CMK (cell line): ENCODE measurements around the gene XCR1.
A peak's percentile ranks its signal among the peaks of the same experiment; 100 is the strongest.

Source experiments
- DNase-seq: peaks from one replicate; pipeline ENCODE4 v3.0.0-alpha.2; 2010; ENCODE audit warnings: low read depth

XCR1 gene

DNA sequence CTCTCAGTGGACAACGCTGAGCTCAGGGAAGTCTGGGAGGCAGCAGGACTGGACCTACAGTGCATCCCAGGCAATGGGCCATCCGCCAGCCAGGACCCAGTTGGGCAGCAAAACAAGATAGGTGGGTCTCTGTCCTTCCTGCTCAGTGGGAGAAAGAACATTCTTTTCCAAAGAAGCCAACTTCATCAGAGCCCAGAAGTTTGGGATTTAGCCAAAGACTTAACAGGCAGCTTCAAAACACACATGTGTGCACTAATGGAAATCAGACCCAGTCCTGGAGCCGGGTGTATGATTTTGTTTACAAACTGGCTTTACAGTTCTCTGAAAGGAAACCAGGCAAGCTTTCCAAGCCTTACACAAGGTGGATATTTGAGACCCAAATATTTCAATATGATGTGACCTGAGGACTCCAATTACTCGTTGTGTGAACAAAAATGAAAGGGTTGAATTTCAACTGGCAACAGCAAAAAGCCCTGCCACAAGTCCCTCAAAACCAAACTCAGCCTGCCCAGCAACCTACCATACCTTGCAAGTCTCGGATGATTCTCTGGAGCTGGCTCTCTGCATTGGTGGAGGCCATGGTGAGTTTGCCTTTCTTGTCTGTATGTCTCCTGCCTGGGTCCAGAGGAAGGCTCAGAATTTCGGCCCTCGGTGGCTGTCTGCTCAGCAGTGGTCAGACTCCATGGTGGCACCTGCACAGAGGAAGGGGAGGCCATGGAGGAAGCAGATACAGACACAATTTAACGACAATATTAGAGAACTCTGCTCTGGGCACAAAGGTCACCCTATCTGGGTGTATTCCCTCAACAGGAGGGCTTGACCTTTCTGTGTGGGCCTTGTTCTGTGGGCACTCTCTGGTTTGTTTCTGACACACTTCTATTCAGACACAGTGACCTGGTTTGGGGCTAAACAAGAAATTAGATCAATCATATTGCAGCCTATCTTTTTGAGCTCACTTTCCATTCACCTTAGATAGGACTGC lies 42.7 kb downstream of the XCR1 start:
- DNase-seq: no peak

DNA sequence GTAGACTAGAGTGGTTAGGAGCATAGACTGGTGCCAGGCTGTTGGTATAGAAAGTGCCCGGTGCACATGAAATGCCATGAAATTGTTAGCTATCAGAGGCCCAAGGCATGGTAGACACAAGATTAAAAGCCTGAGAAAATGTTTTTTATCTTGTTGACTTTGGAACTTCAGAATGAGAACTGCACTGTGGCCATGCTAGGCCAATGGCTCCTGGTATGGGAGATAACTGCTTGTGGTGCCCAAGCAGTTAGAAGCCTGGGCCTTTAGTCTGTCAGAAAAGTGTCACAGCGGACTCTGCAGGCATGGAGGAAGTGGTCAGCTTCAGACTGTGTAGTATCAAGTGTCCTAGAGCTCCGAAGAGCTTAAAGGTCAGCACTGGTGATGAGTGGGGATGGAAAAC lies 43.5 kb downstream of the XCR1 start:
- peak; percentile 27 for DNase-seq

GRCh38 chr3:45981346-45982074 lies 45.8 kb downstream of the XCR1 start:
- no peak for DNase-seq

GRCh38 chr3:45980819-45981218 lies 46.5 kb downstream of the XCR1 start:
- DNase-seq: no peak

DNA sequence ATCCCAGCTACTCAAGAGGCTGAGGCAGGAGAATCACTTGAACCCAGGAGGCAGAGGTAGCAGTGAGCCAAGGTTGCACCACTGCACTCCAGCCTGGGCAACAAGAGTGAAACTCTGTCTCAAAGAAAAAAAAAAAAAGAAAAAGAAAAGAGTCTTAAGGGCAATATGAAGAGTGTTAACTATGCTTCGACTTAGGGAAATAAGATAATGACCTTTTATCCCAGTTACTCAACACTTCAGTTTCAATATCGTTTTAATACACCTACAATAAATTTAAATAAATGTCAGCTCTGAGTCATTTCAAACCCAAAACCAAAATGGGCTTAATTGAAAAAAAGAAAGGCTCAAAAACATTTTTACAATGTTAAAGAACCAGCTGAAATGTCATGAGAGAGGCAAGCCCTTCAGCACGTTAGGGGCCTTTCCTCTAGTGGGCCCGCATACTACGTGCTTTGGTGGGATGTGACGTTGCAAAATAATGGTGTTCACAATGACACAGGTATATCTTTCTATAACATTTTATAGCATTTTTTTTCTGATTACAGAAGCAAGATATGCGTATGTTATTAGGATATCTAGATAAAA lies 47.0 kb downstream of the XCR1 start:
- no peak for DNase-seq

DNA sequence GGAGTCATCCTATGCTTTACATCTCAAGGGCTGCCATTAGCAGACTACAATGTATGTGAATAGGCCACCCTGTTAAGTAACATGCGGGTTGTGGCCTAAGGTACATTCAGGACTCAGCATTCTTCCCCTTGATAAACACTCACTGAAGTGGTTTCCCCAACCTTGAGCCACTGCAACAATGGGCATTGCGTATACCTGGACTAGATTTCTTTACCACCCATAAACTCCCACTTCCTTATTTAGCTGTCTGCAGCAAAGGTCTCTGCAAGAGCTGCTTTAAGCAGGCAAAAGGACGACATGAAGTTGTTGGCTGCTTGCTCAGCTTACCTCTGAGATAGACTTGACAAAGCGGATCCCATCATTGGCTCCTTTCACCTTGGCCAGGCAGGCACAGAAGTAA lies 47.9 kb downstream of the XCR1 start:
- no peak for DNase-seq

GRCh38 chr3:45978006-45978761 lies 49.1 kb downstream of the XCR1 start:
- no peak for DNase-seq

DNA sequence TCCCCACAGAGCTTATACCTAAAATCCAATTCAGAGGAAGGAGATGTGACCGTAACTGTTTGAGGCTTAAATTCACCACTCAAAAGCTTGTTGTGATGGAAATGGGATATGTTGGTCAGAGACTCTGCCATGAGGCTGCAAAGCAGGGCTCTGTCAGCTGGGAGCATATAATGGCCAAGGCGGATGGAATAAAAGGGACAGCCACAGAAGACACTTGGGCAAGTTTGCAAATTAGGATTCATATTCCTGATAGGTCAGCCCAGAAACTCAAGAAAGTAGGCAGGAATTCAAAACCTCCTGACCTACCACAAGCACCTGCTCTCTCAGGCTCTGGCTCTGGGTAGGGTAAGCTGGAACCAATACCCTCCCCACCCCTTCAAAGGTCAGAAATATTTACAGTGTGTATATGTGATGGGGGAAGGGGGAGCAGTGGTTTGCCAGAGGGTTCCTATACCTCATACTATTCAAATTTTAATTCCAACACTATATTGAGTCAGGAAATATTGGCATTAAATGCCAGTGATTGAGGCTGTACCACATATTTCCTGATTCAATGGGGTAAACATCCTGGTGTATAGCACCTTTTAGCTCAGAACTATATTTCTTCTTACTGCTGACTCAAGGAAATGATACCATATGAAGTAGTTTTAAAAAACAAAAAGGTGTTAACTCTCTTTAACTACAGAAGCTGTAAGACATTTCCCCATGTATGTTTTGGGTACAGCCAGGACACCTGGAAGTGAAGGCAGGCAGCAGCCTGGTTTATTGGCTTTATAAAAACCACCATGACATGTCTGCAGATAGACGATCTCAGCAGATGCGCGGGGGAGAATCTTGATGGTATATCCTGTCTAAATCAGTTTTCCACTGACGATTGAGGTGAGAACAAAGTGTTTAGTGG lies 50.8 kb downstream of the XCR1 start:
- DNase-seq: no peak

GRCh38 chr3:45975686-45976085 lies 51.6 kb downstream of the XCR1 start:
- DNase-seq: no peak

GRCh38 chr3:45974686-45975085 lies 52.6 kb downstream of the XCR1 start:
- DNase-seq: no peak

- DNase-seq: no peak
These were observed 54.5 kb downstream of the XCR1 start for GRCh38 chr3:45972534-45973402.

DNA sequence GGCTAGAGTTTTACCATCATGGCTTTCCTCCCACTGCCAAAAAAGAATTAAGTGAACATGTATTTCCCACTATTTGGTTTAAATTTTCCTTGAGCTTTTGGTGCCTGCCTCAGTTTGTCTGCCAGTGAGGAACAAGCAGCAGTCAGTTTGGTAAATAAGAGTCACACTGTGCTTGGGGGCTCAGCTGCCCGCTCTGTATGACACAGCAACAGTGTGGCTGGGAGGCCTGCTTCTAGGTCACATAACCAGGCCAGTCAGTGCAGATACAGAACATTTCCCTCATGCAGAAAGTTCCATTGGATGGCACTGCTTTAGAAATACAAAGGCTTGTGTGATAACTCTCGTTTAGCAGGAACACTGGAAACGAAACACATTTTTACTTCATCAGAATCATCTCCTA lies 57.3 kb downstream of the XCR1 start:
- DNase-seq: no peak

DNA sequence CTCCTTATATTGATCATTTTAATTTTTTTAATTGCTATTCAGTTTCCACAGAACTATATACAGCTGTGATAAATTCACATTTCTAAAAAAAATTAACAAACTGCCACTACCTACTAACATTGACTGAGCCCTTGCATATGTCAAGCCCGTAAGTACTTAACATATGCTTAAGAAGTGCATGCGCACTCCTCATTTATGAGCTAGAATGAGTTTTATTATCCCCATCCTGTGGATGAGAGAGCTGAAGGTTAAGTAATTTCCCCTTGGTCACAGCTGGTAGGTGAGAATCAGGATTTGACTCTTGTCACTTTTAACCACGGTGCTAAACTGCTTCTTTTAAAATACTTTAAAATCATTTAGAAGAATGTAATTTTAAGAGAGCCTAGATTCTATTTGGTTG lies 58.2 kb downstream of the XCR1 start:
- DNase-seq: no peak

DNA sequence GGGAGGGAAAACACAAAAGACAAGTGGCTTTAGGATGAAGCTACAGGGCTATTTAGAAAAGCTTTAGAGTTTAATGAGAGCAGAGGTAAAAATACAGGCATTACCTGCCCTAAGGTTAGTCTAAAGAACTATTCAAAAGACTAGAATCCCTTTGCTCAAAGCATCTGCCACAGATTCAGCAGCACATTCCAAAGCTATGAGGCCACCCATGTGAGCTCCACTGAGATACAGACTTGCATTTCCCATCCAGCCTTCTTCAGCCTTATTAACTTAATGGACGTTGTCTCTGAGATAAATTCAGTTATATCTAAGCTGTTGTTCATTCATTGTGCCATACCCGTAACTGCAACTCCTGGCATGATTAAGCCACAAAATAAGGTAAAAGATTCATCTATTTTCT lies 58.6 kb downstream of the XCR1 start:
- DNase-seq: no peak

DNA sequence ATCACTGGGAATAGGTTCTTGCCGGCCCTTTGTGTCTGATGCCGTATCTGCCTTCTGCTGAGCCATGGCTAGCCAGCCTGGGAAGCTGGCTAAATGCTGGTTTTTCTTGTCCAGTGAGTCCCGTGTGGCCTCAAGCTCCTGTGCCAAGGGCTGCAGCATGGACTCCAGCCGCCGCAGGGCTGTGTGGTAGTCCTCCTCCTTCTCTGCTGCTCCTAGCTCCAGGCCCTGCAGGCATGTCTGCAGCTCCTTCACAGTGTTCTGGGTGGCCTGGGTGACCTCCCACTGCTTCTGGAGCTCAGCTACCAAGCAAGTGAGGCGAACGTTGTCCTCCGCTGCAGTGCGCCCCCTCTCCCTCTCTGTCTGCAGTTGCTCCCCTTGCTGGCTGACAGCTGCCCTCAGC lies 59.1 kb downstream of the XCR1 start:
- DNase-seq: no peak

DNA sequence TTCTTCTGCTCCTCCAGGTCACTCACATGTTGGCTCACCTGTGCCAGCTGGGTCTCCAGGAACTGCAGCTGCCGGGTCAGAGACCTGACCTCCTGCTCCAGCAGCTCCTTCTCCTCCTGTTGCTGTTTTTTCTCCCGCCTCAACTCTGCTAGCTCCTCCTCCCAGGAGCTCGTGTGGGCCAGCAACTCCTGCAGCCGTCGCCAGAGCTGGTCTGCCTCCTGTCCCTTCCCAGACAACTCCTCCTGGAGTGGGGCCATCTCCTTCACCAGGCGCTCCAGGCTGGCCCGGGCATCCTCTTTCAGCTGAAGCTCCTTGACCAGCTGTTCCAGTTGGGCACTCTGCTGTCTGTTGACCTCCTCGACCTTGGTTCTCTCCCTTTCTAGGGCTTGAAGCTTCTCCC lies 59.6 kb downstream of the XCR1 start:
- no peak for DNase-seq
